Subcutaneous adipose tissue (tissue), 4 donors: ENCODE results near the gene DTNBP1. TPM values are rescaled to one million over a fixed set of nuclear protein-coding genes. Genes with fewer than 3 reads are reported as not detected.

Experiments used
- total RNA-seq, 4 donors: library from RNA; depleted of rRNA; stranded (reverse); fragments of >200 nt; gene quantifications; one replicate each; pipeline ENCODE4 v1.1.0, GENCODE V29; 2016
- TF ChIP-seq, protein P1 (sequence below): fragments of 450-650 bp; IDR thresholded peaks from one replicate; pipeline ENCODE4 v1.5.1; 2016; ENCODE audit warnings: low read depth, mild to moderate bottlenecking, control low read depth, antibody characterized with exemption, moderate library complexity

Gene DTNBP1
- total RNA-seq, 4 donors from 2014 or later = 7.7 to 15.9 (median 12.5) TPM

DNA sequence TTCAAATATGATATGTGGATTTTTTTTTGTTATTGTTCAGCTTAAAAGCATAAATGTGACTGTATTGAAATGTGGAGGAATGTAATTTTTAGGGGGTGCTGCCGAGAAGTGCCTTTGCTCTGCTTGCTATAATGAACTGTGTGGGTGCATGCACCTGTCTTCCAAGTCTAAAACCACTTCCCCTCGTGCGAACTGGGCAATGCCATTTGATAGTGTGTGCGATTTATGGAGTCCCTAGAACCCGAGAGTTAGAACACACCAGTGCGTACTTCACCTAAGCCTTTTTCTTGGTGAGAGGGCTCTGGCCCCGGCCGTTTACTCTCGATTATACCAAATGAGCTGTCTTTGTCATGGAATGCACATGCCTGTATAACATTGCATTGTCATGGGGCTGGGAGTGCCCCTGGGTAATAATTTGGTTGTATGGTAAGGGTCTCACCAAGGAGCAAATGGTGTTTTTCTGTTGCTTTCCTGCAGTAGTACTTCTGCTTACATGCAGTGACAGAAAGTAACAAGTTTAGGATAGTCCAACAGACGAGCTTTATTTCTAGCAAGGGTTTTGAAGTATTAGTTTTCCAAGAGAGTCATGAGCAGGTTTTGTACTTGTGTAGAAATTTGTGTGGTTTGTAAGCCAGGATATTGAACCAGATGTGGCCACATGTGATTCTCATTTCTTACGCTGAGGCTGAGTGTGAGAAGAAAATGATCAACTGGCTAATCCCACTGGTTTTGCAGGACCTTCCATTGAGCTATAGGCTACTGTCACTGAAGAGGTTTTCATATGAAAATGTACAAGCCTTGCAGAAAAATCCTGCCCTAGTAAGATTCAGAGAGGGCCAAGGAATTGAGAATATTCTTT, 172.4 kb downstream of the DTNBP1 start:
- TF ChIP-seq, protein P1, sequence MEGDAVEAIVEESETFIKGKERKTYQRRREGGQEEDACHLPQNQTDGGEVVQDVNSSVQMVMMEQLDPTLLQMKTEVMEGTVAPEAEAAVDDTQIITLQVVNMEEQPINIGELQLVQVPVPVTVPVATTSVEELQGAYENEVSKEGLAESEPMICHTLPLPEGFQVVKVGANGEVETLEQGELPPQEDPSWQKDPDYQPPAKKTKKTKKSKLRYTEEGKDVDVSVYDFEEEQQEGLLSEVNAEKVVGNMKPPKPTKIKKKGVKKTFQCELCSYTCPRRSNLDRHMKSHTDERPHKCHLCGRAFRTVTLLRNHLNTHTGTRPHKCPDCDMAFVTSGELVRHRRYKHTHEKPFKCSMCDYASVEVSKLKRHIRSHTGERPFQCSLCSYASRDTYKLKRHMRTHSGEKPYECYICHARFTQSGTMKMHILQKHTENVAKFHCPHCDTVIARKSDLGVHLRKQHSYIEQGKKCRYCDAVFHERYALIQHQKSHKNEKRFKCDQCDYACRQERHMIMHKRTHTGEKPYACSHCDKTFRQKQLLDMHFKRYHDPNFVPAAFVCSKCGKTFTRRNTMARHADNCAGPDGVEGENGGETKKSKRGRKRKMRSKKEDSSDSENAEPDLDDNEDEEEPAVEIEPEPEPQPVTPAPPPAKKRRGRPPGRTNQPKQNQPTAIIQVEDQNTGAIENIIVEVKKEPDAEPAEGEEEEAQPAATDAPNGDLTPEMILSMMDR = no peak

DNA sequence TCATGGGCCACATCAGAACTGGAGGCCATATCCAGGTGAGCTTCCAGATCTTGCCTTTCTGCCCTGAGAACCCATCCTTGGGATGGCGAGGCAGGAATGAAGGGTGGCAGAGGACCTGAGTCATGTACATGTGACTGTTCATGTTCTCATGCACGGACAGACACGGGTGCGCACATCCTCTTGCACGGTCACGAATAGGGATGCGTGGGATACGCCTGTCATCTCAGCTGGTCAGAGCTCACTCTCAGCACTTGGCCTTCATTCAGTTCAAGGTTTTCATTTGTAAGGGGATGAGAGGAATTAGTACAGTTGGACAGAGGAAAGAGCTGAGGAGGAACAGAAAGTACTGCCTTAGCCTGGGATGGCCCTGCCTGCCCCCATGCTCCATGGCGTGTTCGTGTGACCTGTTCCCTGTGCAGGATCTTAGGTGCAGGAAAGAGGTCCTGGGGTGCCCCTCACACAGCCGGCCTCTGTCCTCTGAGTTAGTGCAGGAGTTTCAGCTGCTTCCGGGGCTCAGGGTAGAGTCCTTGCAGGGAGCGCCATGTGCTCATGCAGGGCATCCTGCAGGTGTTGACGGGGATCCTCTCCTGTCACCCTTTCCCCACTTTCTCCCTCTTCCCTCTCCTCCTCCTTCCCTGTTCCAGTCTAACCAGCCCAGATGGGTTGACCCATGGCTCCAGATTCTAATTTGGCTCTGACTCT, 173.4 kb downstream of the DTNBP1 start:
- TF ChIP-seq, protein P1 = no peak

DNA sequence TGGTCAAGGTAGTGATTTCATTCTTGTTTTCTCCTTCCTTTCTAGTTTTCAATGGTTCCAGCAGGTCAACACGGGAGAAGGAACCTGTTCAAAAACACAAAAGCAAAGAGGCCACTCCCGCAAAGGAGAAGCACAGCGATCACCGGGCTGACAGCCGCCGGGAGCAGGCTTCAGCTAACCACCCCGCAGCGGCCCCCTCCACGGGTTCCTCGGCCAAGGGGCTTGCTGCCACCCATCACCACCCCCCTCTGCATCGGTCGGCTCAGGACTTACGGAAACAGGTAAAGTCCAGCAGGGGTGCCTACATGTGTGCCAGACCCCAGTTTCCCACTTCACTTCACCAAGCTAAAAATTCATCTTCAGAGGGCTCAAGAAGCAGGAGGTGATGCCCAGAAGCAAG, 175.6 kb downstream of the DTNBP1 start:
- TF ChIP-seq, protein P1 = no peak

DNA sequence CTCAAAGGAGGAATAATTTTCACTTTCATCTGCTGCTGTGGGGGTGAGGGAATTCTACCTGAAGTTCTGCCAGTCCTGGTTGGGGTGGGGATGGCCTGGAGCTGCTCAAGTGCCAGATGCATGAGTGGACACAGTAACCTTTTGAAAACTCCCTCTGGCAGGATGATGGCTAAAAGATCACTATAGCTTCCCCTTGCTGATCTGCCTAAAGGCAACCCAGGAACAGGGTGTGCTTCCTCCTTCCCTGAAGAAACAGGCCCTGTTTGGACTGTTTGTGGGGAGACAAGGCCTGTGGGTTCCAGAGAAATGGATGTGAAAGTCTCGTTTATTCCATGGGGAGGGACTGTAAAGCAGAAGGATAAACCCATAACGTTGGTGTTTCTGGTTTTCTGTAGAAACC, 176.9 kb downstream of the DTNBP1 start:
- TF ChIP-seq, protein P1 = no peak

DNA sequence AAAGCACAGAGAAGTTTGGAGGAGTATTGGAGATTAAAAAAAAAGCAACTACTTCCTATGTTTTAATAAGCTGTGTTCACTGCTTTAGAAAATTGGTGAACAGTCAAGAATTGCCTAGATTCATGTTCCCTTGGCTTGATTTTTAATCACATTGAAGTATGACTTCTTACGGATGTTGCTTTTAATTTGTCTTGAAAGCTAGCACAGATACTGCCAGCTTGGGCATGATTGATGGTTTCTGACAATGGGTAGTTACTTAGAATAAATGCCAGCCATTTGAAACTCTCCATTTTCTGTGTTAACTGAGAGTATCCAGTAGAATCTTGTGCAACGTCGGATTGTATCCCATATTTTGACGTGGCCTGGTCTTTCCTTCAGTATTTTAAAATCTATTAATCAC, 178.0 kb downstream of the DTNBP1 start:
- TF ChIP-seq, protein P1 = no peak

DNA sequence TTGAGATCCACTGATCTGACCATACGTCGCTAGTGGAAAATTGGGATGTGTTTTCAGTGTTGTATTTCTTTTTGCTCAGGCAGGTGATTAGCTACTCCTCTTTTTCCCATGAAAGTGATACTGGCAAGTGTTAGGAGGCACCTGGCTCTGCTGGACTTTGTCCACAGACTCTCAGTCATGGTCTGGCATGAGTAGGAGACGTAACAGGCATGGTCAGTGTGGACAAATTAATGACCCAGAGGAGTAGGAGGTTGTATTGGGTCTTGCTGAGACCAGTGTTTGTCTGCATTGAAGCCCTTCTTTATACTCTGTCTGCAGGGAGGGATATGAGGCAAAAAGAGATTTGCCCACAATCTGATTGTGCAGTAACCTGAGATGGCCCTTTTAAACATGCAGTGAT, 178.7 kb downstream of the DTNBP1 start:
- TF ChIP-seq, protein P1 = no peak

DNA sequence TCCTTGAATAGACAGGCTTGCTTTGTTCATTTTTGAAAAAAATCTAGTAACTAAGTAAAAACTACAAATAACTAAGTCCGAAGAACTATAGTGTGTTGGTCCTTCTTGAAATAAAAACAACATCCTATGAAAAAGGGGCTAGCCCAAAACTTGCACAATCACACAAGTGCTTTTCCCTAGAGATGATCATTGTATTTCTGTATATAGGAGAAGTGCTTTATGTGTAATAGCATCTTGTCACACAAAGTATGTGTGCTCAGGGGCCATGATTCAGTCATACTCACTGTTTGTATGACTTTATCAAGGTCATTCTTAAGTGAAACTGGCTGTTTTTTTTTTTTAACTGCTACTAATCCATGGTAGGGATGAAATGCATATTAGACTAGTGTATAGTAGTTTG, 179.8 kb downstream of the DTNBP1 start:
- TF ChIP-seq, protein P1 = no peak
